ENCODE data around the gene HJV.

DNA sequence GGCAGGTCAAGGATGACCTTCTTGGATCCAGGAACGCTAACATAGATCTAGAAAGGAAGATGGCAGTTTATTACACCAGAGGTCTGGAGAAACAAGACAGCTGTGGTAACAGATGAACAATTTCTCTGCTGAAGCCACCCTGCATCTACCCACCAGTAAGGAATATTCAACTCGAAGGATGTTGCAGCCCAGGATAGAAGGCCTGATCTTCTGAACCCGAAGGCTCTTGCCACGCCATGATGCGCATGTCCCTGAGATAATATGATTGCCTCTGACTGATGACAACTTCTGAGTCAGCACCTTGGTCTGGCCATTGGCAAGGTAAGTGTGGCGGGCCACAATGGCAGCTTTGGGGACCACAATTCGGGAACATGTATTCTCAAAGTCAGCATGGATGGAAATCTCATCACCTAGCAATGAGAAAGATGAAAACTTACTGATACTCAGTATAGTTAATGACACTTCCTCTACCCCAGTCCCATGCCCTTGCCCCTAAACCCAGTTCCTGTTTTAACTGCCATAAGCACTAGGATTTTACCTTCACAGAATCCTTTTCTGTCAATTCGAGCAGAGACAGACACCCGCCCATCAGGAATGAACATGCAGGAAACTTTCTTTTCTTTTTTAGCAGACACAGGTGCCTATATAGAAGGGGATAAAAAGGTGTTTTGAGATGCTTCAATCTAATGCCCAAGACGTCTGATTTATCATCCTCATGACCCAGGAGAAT lies 27.0 kb downstream of the HJV start:
- TF ChIP-seq EZH2 (IDR thresholded peaks at IDR 0.05) (no peak), POLR2AphosphoS5 (IDR thresholded peaks at IDR 0.05; ENCODE audit: borderline replicate concordance, low read depth, low read length) (no peak)
